K562 (cell line): ENCODE results near the gene TMEM151A. TPM values are rescaled to one million over a fixed set of nuclear protein-coding genes. Genes with fewer than 3 reads are reported as not detected.
A peak's percentile ranks its signal among the peaks of the same experiment; 100 is the strongest.

ENCODE experiments used
- ATAC-seq: fragments of 200-7000 bp; cut with Tn5 transposase; 3 replicates; pipeline ENCODE4 v1.9.1; 2020; ENCODE audit warnings: moderate library complexity
- BruUV-seq: library from RNA; stranded (reverse); fragments of 400-500 nt; replicated peaks from 2 replicates; lab custom pipeline; 2021; lab: Mats Ljungman, UMichigan
- CTCF ChIA-PET: fragments of 300-600 bp; formaldehyde crosslinking; extraction: SDS; loops from one replicate; lab custom pipeline; 2021; ENCODE audit warnings: low intra/inter-chr PET ratio; lab: Yijun Ruan, JAX
- POLR2A ChIA-PET: fragments of 300-600, 350-650 bp; sonication (Branson Sonifier 250); formaldehyde crosslinking; extraction: SDS; loops from one replicate; lab custom pipeline; 2021; ENCODE audit warnings: antibody characterized with exemption, inconsistent platforms; lab: Yijun Ruan, JAX
- DNase-seq, 4 experiments: peaks; one replicate each; pipeline versions ENCODE4 v3.0.0 to v3.0.0-alpha.2; 2011 to 2018; ENCODE audit warnings: low spot score in 3 of 4, mixed read lengths in 3 of 4; ENCODE audit errors: extremely low read depth in 1 of 4
- FAIRE-seq: peaks from 2 replicates; lab custom pipeline; 2011; peaks lifted over from hg19 to GRCh38; lab: Jason Lieb, UNC
- H2AFZ ChIP-seq: 2 replicates; pipeline ENCODE4 v1.6.0; 2011; ENCODE audit warnings: low read depth, low read length, control low read depth, inconsistent platforms
- H3K27ac ChIP-seq: fragments of 200-600 bp; 3 replicates; pipeline ENCODE4 v1.8.0; 2011; ENCODE audit warnings: low read depth, mild to moderate bottlenecking, control low read depth, inconsistent platforms, low read length, moderate library complexity, mixed read lengths; ENCODE audit errors: extremely low read depth
- H3K27me3 ChIP-seq, 2 experiments: fragments of 300-600 bp in 1 of 2; 2 replicates in 1 of 2; 3 replicates in 1 of 2; pipeline versions ENCODE4 v1.6.0 to v1.8.0; 2011; ENCODE audit warnings: inconsistent platforms in 2 of 2, low read length in 2 of 2, mild to moderate bottlenecking in 1 of 2, mixed read lengths in 1 of 2, moderate library complexity in 1 of 2; ENCODE audit not compliant: control insufficient read depth in 2 of 2, insufficient read depth in 2 of 2
- H3K36me3 ChIP-seq: fragments of 300-600 bp; 3 replicates; pipeline ENCODE4 v1.8.0; 2011; ENCODE audit warnings: mild to moderate bottlenecking, low read length, inconsistent platforms; ENCODE audit not compliant: control insufficient read depth, insufficient read depth
- H3K4me1 ChIP-seq, 2 experiments: fragments of 200-600 bp in 1 of 2; replicated peaks in 1 of 2; 2 replicates in 1 of 2; 3 replicates in 1 of 2; pipeline versions ENCODE4 v1.5.1 to v1.8.0; 2011; ENCODE audit warnings: inconsistent platforms in 2 of 2, low read length in 2 of 2, mild to moderate bottlenecking in 1 of 2, mixed read lengths in 1 of 2, moderate library complexity in 1 of 2; ENCODE audit not compliant: control insufficient read depth in 2 of 2, insufficient read depth in 2 of 2
- H3K4me2 ChIP-seq: 2 replicates; pipeline ENCODE4 v1.6.1; 2011; ENCODE audit warnings: low read length, control low read depth, inconsistent platforms, mixed read lengths; ENCODE audit not compliant: insufficient read depth
- H3K4me3 ChIP-seq: fragments of 200-600 bp; sonication (generic), shearing (Covaris generic); 2 replicates; pipeline ENCODE4 v1.5.1; 2016; ENCODE audit warnings: control low read depth, inconsistent platforms
- H3K79me2 ChIP-seq: fragments of 200-600 bp; 3 replicates; pipeline ENCODE4 v1.8.0; 2011; ENCODE audit warnings: low read length, inconsistent platforms; ENCODE audit not compliant: control insufficient read depth, insufficient read depth
- H3K9ac ChIP-seq, 2 experiments: 2 replicates each; pipeline versions ENCODE4 v1.6.0 to v1.6.1; 2011; ENCODE audit warnings: low read depth in 2 of 2, low read length in 2 of 2, control low read depth in 1 of 2, inconsistent platforms in 1 of 2, mild to moderate bottlenecking in 1 of 2, mixed read lengths in 1 of 2; ENCODE audit not compliant: insufficient read depth in 1 of 2
- H3K9me1 ChIP-seq: one replicate; pipeline ENCODE4 v1.6.0; 2011; ENCODE audit warnings: inconsistent platforms, mild to moderate bottlenecking, low read length, moderate library complexity; ENCODE audit not compliant: control insufficient read depth, insufficient read depth
- H3K9me3 ChIP-seq: replicated peaks from 2 replicates; pipeline ENCODE4 v1.5.1; 2011; ENCODE audit warnings: low read depth, low read length, inconsistent platforms; ENCODE audit not compliant: control insufficient read depth, insufficient read depth
- H4K20me1 ChIP-seq: replicated peaks from 2 replicates; pipeline ENCODE4 v1.6.1; 2011; ENCODE audit warnings: low read length, inconsistent platforms, mixed read lengths; ENCODE audit not compliant: control insufficient read depth, insufficient read depth
- POLR3G ChIP-seq: IDR thresholded peaks from 2 replicates; pipeline ENCODE4 v1.6.1; 2011; ENCODE audit not compliant: insufficient read length, insufficient replicate concordance; ENCODE audit errors: extremely low read depth
- SRSF3 ChIP-seq: fragments of 200-400 bp; formaldehyde crosslinking; IDR thresholded peaks from 2 replicates; pipeline ENCODE4 v1.6.1; 2016; ENCODE audit warnings: mild to moderate bottlenecking, low read length, moderate library complexity; ENCODE audit not compliant: insufficient read depth
- ZBTB49 ChIP-seq: sonication (generic); formaldehyde crosslinking; IDR thresholded peaks from 2 replicates; pipeline ENCODE4 v1.8.0; 2022; ENCODE audit warnings: missing genetic modification reagents, mild to moderate bottlenecking, borderline replicate concordance
- ZNF24 ChIP-seq: fragments of 450-650 bp; IDR thresholded peaks from 2 replicates; pipeline ENCODE4 v1.6.1; 2016
- ZNF41 ChIP-seq: fragments of 250-450 bp; sonication (Bioruptor Pico); conservative IDR thresholded peaks from 2 replicates; pipeline ENCODE4 v1.4.0; 2020; ENCODE audit warnings: mild to moderate bottlenecking
- WGBS: fragments of 100-300 bp; shearing (Covaris generic); methylation state at CpG from one replicate; pipeline ENCODE4 v1.1.6; 2016; ENCODE audit warnings: low coverage, mixed read lengths; ENCODE audit not compliant: insufficient coverage; ENCODE audit errors: missing lambda C conversion rate; 5-methylcytosine and 5-hydroxymethylcytosine counted together
- in situ Hi-C: fragments of 300-500 bp; cut with MboI; formaldehyde crosslinking; loops from 4 replicates; pipeline ENCODE4 v1.15.0; 2018; ENCODE audit warnings: inconsistent platforms, mixed read lengths
- intact Hi-C: fragments of 100-400 bp; cut with micrococcal nuclease; formaldehyde crosslinking; loops from 2 replicates; pipeline ENCODE4 v1.14.2; 2022
- polyA plus RNA-seq, 8 experiments: library from polyadenylated mRNA; depleted of rRNA in 4 of 8; stranded (reverse) in 5 of 8; unstranded in 3 of 8; fragments of >200 nt; fragmentation: Nextera tagmentation in 2 of 8; fragmentation: Illumina TruSeq in 1 of 8; extraction: Ambion mirVana in 2 of 8; extraction: Trizol in 1 of 8; gene quantifications; 2 replicates each; pipeline versions ENCODE4 v1.2.1 to v1.2.3, GENCODE V29; 2011 to 2014; ENCODE audit warnings: inconsistent platforms in 1 of 8, missing spikeins in 1 of 8
- total RNA-seq, 7 experiments: library from RNA; depleted of rRNA in 6 of 7; stranded (reverse); fragments of >200 nt in 6 of 7; fragmentation: Illumina TruSeq in 2 of 7; extraction: Trizol in 2 of 7; gene quantifications; 2 replicates each; pipeline versions ENCODE4 v1.2.1 to v1.2.3, GENCODE V29; 2011 to 2021; ENCODE audit warnings: low replicate concordance in 1 of 7
- TF ChIP-seq, protein P1 (sequence below): sonication (generic); formaldehyde crosslinking; IDR thresholded peaks from 2 replicates; pipeline ENCODE4 v1.8.0; 2023; ENCODE audit warnings: mild to moderate bottlenecking, missing genetic modification reagents

TMEM151A gene
- total and polyA plus RNA-seq, 9 of the 15 experiments (the other 6 are each of a cell fraction or from before 2014, with no cell fraction given): not detected

DNA sequence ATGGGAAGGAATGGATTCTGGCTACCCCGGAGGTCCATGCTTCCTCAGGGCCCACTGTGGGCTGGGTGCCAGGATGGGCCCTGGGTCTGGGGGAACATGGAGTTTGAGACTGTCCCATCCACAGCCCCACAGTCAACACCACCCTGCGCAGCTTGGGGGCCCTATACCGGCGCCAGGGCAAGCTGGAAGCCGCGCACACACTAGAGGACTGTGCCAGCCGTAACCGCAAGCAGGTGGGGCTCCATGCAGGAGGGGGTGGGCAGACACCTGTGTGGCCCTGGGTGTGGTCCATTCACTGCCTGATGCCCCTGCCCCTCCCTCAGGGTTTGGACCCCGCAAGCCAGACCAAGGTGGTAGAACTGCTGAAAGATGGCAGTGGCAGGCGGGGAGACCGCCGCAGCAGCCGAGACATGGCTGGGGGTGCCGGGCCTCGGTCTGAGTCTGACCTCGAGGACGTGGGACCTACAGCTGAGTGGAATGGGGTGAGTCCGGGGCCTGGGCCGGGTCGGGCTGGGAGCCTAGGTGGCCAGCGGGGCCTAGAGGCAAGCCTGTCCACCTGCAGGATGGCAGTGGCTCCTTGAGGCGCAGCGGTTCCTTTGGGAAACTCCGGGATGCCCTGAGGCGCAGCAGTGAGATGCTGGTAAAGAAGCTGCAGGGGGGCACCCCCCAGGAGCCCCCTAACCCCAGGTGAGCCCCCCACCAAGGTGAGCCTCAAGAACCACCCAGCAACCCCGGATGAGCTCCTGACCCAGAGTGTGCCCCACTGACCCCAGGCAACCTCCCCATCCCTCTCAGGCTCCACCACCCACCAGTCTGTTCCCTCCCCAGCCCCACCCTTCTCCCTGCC is 25.9 kb upstream of the TMEM151A start:
- POLR2A ChIA-PET: interaction anchor here (0.6 kb wide), 1 partner anchor 11 kb away, joined by 3 read pairs; no protein-coding TSS in a partner anchor
- H3K27me3 ChIP-seq: no peaks in the 10 kb centered on the region
- in situ Hi-C loops (no loop called here), intact Hi-C loops (no loop called here)
- no peak for DNase-seq
- H4K20me1 ChIP-seq: peaks cover 10% of the 10 kb centered on the region; the same call in 1 of the 2 replicates
- no peaks in the 10 kb centered on the region for H3K9me1 ChIP-seq
- no peak for FAIRE-seq
- peaks cover 5 to 47% of the 10 kb centered on the region in 2 experiments; a peak in 4 of 5 replicates for H3K4me1 ChIP-seq
- H3K9ac ChIP-seq: peak overlapping the region in 1 of 2 experiments; percentile 26; a peak in 2 of 4 replicates
- H3K79me2 ChIP-seq: peaks cover 23% of the 10 kb centered on the region
- no peak overlapping the region for H2AFZ ChIP-seq
- no peak overlapping the region for H3K4me2 ChIP-seq
- CTCF ChIA-PET: no interaction called here
- peaks cover 68% of the 10 kb centered on the region; the same call in 2 of the 3 replicates for H3K36me3 ChIP-seq
- H3K27ac ChIP-seq: no peak overlapping the region
- H3K4me3 ChIP-seq: no peak overlapping the region
- no peaks in the 10 kb centered on the region for H3K9me3 ChIP-seq
- 92% methylated on average over 12 of the region's 26 CpGs for whole genome bisulfite sequencing
- ATAC-seq: no peak
- no TSS peak for BruUV-seq
- TF ChIP-seq ZNF41 (CRISPR knock-in tag) (no peak), SRSF3 (no peak), POLR3G (no peak), ZNF24 (no peak), ZBTB49 (CRISPR knock-in tag) (no peak)
- TF ChIP-seq, protein P1, sequence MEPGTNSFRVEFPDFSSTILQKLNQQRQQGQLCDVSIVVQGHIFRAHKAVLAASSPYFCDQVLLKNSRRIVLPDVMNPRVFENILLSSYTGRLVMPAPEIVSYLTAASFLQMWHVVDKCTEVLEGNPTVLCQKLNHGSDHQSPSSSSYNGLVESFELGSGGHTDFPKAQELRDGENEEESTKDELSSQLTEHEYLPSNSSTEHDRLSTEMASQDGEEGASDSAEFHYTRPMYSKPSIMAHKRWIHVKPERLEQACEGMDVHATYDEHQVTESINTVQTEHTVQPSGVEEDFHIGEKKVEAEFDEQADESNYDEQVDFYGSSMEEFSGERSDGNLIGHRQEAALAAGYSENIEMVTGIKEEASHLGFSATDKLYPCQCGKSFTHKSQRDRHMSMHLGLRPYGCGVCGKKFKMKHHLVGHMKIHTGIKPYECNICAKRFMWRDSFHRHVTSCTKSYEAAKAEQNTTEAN (CRISPR knock-in tag): no peak
